ENCODE results near the gene CGB8.
A peak's percentile ranks its signal among the peaks of the same experiment; 100 is the strongest.
"Not testable (repeated sequence)": the region's sequence is repeated elsewhere in the genome, so short reads cannot be mapped to it uniquely, and the experiment has no call there.

The CGB8 gene

GRCh38 chr19:49064768-49065611 lies 16.1 kb upstream of the CGB8 start, which contains the start of gene NTF4:
Gene NTF4, minus strand, starts transcription at chr19:49064818. Its CDS starts 2,821 bp downstream, at chr19:49061997.
- DNase-seq: no peak

GRCh38 chr19:49064029-49064629 lies 15.2 kb upstream of the CGB8 start:
- no peak for DNase-seq

- DNase-seq: no peak
Measured at GRCh38 chr19:49061445-49061844, 12.5 kb upstream of the CGB8 start.

- DNase-seq: no peak
Measured at GRCh38 chr19:49061000-49061399, 12.1 kb upstream of the CGB8 start.

GRCh38 chr19:49059053-49059452 lies 10.1 kb upstream of the CGB8 start:
- no peak for DNase-seq

GRCh38 chr19:49058562-49058961 lies 9.7 kb upstream of the CGB8 start:
- DNase-seq: no peak

- no peak for DNase-seq
Measured at GRCh38 chr19:49057636-49058234, 8.8 kb upstream of the CGB8 start, which contains the start of gene CGB7. Gene CGB7, minus strand, starts transcription at chr19:49057749. Its CDS starts 2,374 bp downstream, at chr19:49055375.

- DNase-seq: not testable (repeated sequence)
Measured at GRCh38 chr19:49056902-49057596, 8.1 kb upstream of the CGB8 start.

GRCh38 chr19:49056101-49056901 lies 7.4 kb upstream of the CGB8 start:
- peak; percentile 49 for DNase-seq

GRCh38 chr19:49050376-49051033 lies 1.6 kb upstream of the CGB8 start:
- not testable (repeated sequence) for DNase-seq

- not testable (repeated sequence) for DNase-seq
Measured at GRCh38 chr19:49049834-49050233, 923 bp upstream of the CGB8 start.

- not testable (repeated sequence) for DNase-seq
Measured at GRCh38 chr19:49043548-49043947, 5.4 kb downstream of the CGB8 start, which contains the start of gene CGB5. Gene CGB5, plus strand, starts transcription at chr19:49043848. Its CDS starts 362 bp downstream, at chr19:49044210.

- not testable (repeated sequence) for DNase-seq
Measured at GRCh38 chr19:49042666-49043065, 6.2 kb downstream of the CGB8 start.

GRCh38 chr19:49042177-49042576 lies 6.7 kb downstream of the CGB8 start:
- DNase-seq: no peak

- DNase-seq: not testable (repeated sequence)
Measured at GRCh38 chr19:49039736-49040135, 9.2 kb downstream of the CGB8 start.

GRCh38 chr19:49038557-49039276 lies 10.2 kb downstream of the CGB8 start:
- DNase-seq: not testable (repeated sequence)

GRCh38 chr19:49038111-49038510 lies 10.8 kb downstream of the CGB8 start:
- not testable (repeated sequence) for DNase-seq

- DNase-seq: peak; percentile 30
Measured at GRCh38 chr19:49036815-49037214, 12.1 kb downstream of the CGB8 start, which contains the start of gene CGB1. Gene CGB1, minus strand, starts transcription at chr19:49036895. Its CDS starts 184 bp downstream, at chr19:49036711.

- DNase-seq: peak; percentile 52
Measured at GRCh38 chr19:49031642-49032301, 17.1 kb downstream of the CGB8 start, which contains the start of gene CGB2. Gene CGB2, plus strand, starts transcription at chr19:49031890. Its CDS starts 206 bp downstream, at chr19:49032096.

- DNase-seq: not testable (repeated sequence)
Measured at GRCh38 chr19:49030323-49030722, 18.6 kb downstream of the CGB8 start.
